ENCODE measurements around the gene SLC17A1.

GRCh38 chr6:25832670-25833069 is 818 bp upstream of the SLC17A1 start:
- no peak for TF ChIP-seq CTCF (conservative IDR thresholded peaks at IDR 0.05)
- TF ChIP-seq ZFX (IDR thresholded peaks at IDR 0.05) = no peak

Data from C4-2B (cell line).